Kasumi-1 (cell line): ENCODE measurements around the gene RAB25.
A peak's percentile ranks its signal among the peaks of the same experiment; 100 is the strongest.

ENCODE experiments used
- DNase-seq, 2 experiments: peaks; one replicate each; lab custom pipeline; 2025; lab: John Stamatoyannopoulos, UW

RAB25 gene

GRCh38 chr1:156117414-156118176 lies 56.6 kb downstream of the RAB25 start:
- no peak for DNase-seq

- DNase-seq = no peak
Measured at GRCh38 chr1:156118177-156118868, 57.4 kb downstream of the RAB25 start.

DNA sequence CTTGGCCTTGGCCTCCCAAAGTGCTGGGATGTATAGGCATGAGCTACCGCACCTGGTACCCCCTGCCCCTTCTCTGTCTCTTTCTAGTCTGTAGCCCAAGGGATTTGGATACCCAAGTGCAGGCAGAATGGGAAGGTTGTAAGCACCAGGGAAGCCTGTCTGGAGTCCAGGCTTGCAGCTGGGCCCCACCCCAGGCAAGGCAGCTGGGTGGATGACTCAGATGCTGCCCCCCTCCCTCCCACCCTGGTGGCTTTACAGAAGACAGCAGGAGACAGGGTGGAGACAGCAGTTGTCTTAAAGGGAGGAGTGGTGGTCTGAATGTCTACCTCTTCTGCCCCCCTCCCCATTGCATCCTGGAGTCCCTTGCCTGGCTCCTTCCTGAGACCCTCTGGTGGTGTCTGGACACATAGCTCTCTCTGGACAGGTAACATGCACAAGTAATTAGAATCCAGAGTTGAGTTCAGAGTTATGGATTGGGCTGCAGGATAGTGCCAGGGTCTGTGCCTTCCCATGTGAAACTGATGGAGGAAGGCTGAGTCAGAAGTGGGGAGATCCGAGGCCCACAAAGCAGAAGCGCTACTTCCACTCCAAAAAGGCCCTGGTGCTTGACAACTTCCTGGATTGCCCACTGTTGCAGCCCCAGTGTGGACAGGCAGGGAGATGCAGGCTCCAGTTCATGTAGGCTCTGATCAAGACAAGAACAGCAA lies 58.7 kb downstream of the RAB25 start:
- DNase-seq = peak; percentile 80 to 82
